CD1c-positive myeloid dendritic cell (primary cell): Measurements from ENCODE around the gene MRTFA.

ENCODE experiments used
- DNase-seq: peaks from one replicate; pipeline ENCODE4 v3.0.0-alpha.2; 2016; ENCODE audit errors: extremely low spot score

The MRTFA gene

GRCh38 chr22:40636380-40637182, at the start of gene MRTFA:
MRTFA (minus strand) TSS chr22:40636719.
- peak; percentile 100 for DNase-seq

GRCh38 chr22:40685406-40685805, 48.9 kb upstream of the MRTFA start:
- no peak for DNase-seq

GRCh38 chr22:40684728-40685127, 48.2 kb upstream of the MRTFA start:
- DNase-seq: no peak

GRCh38 chr22:40681451-40681850, 44.9 kb upstream of the MRTFA start:
- DNase-seq: no peak

- DNase-seq: no peak
Observed at GRCh38 chr22:40680819-40681183, 44.3 kb upstream of the MRTFA start.

GRCh38 chr22:40679964-40680818, 43.7 kb upstream of the MRTFA start:
- no peak for DNase-seq

- DNase-seq: peak; percentile 17
Observed at GRCh38 chr22:40679249-40679963, 42.9 kb upstream of the MRTFA start, which contains the start of gene MCHR1. MCHR1 (plus strand) TSS chr22:40679484; CDS start chr22:40679653, 169 bp downstream.

- no peak for DNase-seq
Observed at GRCh38 chr22:40678493-40679248, 42.2 kb upstream of the MRTFA start.

GRCh38 chr22:40676644-40677043, 40.1 kb upstream of the MRTFA start:
- DNase-seq: no peak

- peak; percentile 66 for DNase-seq
Observed at GRCh38 chr22:40676166-40676565, 39.6 kb upstream of the MRTFA start.

- no peak for DNase-seq
Observed at GRCh38 chr22:40674274-40674673, 37.8 kb upstream of the MRTFA start.

- DNase-seq: no peak
Observed at GRCh38 chr22:40673017-40673416, 36.5 kb upstream of the MRTFA start.

GRCh38 chr22:40671796-40672360, 35.4 kb upstream of the MRTFA start:
- DNase-seq: no peak

- no peak for DNase-seq
Observed at GRCh38 chr22:40671369-40671768, 34.9 kb upstream of the MRTFA start.

- DNase-seq: no peak
Observed at GRCh38 chr22:40670058-40670457, 33.5 kb upstream of the MRTFA start.

GRCh38 chr22:40668611-40669411, 32.3 kb upstream of the MRTFA start:
- DNase-seq: peak; percentile 62

GRCh38 chr22:40666151-40666848, 29.8 kb upstream of the MRTFA start:
- no peak for DNase-seq

- no peak for DNase-seq
Observed at GRCh38 chr22:40665312-40665711, 28.8 kb upstream of the MRTFA start.

- no peak for DNase-seq
Observed at GRCh38 chr22:40661671-40662070, 25.2 kb upstream of the MRTFA start.

- peak; percentile 37 for DNase-seq
Observed at GRCh38 chr22:40660730-40661129, 24.2 kb upstream of the MRTFA start.
